Neutrophil (primary cell): ENCODE measurements around the gene SHC2.

Source experiments
- H3K27ac ChIP-seq: fragments of 200-600 bp; sonication (generic); 2 replicates; pipeline ENCODE4 v1.5.1; 2016; ENCODE audit warnings: mild to moderate bottlenecking, moderate library complexity
- H3K27me3 ChIP-seq: fragments of 200-600 bp; sonication (generic); 2 replicates; pipeline ENCODE4 v1.6.0; 2016; ENCODE audit warnings: mild to moderate bottlenecking
- H3K36me3 ChIP-seq: fragments of 200-600 bp; sonication (generic); 2 replicates; pipeline ENCODE4 v1.5.1; 2017
- H3K4me1 ChIP-seq, 2 experiments: fragments of 200-600 bp in 1 of 2; sonication (generic) in 1 of 2; 1 replicate in 1 of 2; 2 replicates in 1 of 2; pipeline versions ENCODE4 v1.5.1 to v1.6.1; 2013 to 2016; ENCODE audit warnings: low read depth in 1 of 2, low read length in 1 of 2, mild to moderate bottlenecking in 1 of 2, moderate library complexity in 1 of 2; ENCODE audit not compliant: control insufficient read depth in 1 of 2, insufficient read depth in 1 of 2
- H3K4me3 ChIP-seq, 2 experiments: fragments of 200-600 bp in 1 of 2; sonication (generic) in 1 of 2; 1 replicate in 1 of 2; 2 replicates in 1 of 2; pipeline ENCODE4 v1.5.1; 2013 to 2016; ENCODE audit warnings: low read depth in 1 of 2, low read length in 1 of 2, mild to moderate bottlenecking in 1 of 2, moderate library complexity in 1 of 2
- H3K9me3 ChIP-seq: fragments of 200-600 bp; sonication (generic); 2 replicates; pipeline ENCODE4 v1.5.1; 2016
- CTCF ChIP-seq: fragments of 200-600 bp; sonication (generic); IDR thresholded peaks from 2 replicates; pipeline ENCODE4 v1.5.1; 2016; ENCODE audit warnings: antibody characterized with exemption

Gene SHC2

GRCh38 chr19:378706-379105, 82.1 kb downstream of the SHC2 start:
- Histone ChIP-seq H3K4me1 (no peaks in the 10 kb centered on the region), H3K27me3 (peaks cover 17% of the 10 kb centered on the region), H3K4me3 (no peak overlapping the region), H3K9me3 (no peaks in the 10 kb centered on the region), H3K36me3 (no peaks in the 10 kb centered on the region), H3K27ac (no peak overlapping the region)
- TF ChIP-seq CTCF, result no peak

- H3K9me3 ChIP-seq, result no peaks in the 10 kb centered on the region
- TF ChIP-seq CTCF, result no peak
- peaks cover 13% of the 10 kb centered on the region for H3K27me3 ChIP-seq
- no peak overlapping the region for H3K4me3 ChIP-seq
- no peak overlapping the region for H3K27ac ChIP-seq
- no peaks in the 10 kb centered on the region for H3K36me3 ChIP-seq
- no peaks in the 10 kb centered on the region for H3K4me1 ChIP-seq
Measured at GRCh38 chr19:377801-378581, 82.8 kb downstream of the SHC2 start.

- H3K27ac ChIP-seq, result no peak overlapping the region
- H3K4me3 ChIP-seq, result no peak overlapping the region
- H3K27me3 ChIP-seq, result peaks cover 24% of the 10 kb centered on the region
- H3K9me3 ChIP-seq, result no peaks in the 10 kb centered on the region
- no peaks in the 10 kb centered on the region for H3K36me3 ChIP-seq
- TF ChIP-seq CTCF, result no peak
- H3K4me1 ChIP-seq, result no peaks in the 10 kb centered on the region
Measured at GRCh38 chr19:376111-376470, 84.7 kb downstream of the SHC2 start.

- Histone ChIP-seq H3K27me3 (peaks cover 24% of the 10 kb centered on the region), H3K4me3 (no peak overlapping the region), H3K4me1 (no peaks in the 10 kb centered on the region), H3K27ac (no peak overlapping the region), H3K9me3 (no peaks in the 10 kb centered on the region), H3K36me3 (no peaks in the 10 kb centered on the region)
- no peak for TF ChIP-seq CTCF
Measured at GRCh38 chr19:375395-376110, 85.3 kb downstream of the SHC2 start.

- no peak for TF ChIP-seq CTCF
- Histone ChIP-seq H3K9me3 (no peaks in the 10 kb centered on the region), H3K27me3 (peaks cover 24% of the 10 kb centered on the region)
Measured at GRCh38 chr19:374886-375235, 86.0 kb downstream of the SHC2 start.

More at GRCh38 chr19:374886-375235, 86.0 kb downstream of the SHC2 start:
- Histone ChIP-seq H3K4me3 (no peak overlapping the region), H3K27ac (no peak overlapping the region), H3K36me3 (no peaks in the 10 kb centered on the region), H3K4me1 (no peaks in the 10 kb centered on the region)
